Activated T-helper 1 cell treated with anti-CD3 and anti-CD28 coated beads, Interleukin-12 subunit alpha, Interleukin-12 subunit beta, Interleukin-2, Interleukin-4 antibody, amounts not matched to agents 30 ng/mL and 10 ng/mL and 1 ng/mL, durations not matched to agents 14 hours and 24 hours and 36 hours (primary cell): Measurements from ENCODE around the gene OR4F15. TPM values are rescaled to one million over a fixed set of nuclear protein-coding genes. Genes with fewer than 3 reads are reported as not detected.
"Not testable (repeated sequence)": the region's sequence is repeated elsewhere in the genome, so short reads cannot be mapped to it uniquely, and the experiment has no call there.

Experiments
- DNase-seq: peaks from one replicate; pipeline ENCODE4 v3.0.0; 2021; ENCODE audit warnings: low spot score
- H3K27ac Mint-ChIP-seq: one replicate; pipeline ENCODE4 v1.8.0; 2021; ENCODE audit warnings: mild to moderate bottlenecking, mixed read lengths
- H3K27me3 Mint-ChIP-seq: one replicate; pipeline ENCODE4 v1.8.0; 2022; ENCODE audit warnings: mild to moderate bottlenecking, moderate library complexity, mixed read lengths; ENCODE audit not compliant: insufficient read depth
- H3K36me3 Mint-ChIP-seq: one replicate; pipeline ENCODE4 v1.8.0; 2021; ENCODE audit warnings: low read depth, mixed read lengths
- H3K4me1 Mint-ChIP-seq: one replicate; pipeline ENCODE4 v1.8.0; 2021; ENCODE audit warnings: low read depth, mixed read lengths
- H3K4me3 Mint-ChIP-seq: one replicate; pipeline ENCODE4 v1.8.0; 2021; ENCODE audit warnings: mild to moderate bottlenecking, moderate library complexity, mixed read lengths
- H3K9me3 Mint-ChIP-seq: one replicate; pipeline ENCODE4 v1.8.0; 2021; ENCODE audit warnings: mixed read lengths
- intact Hi-C: fragments of 100-400 bp; cut with micrococcal nuclease; formaldehyde crosslinking; loops from one replicate; pipeline ENCODE4 v1.15.1; 2024
- total RNA-seq: library from RNA; stranded (reverse); gene quantifications from 2 replicates; pipeline ENCODE4 v1.2.3, GENCODE V29; 2022

OR4F15 gene
- total RNA-seq, 1 donor from 2014 or later = not detected

DNA sequence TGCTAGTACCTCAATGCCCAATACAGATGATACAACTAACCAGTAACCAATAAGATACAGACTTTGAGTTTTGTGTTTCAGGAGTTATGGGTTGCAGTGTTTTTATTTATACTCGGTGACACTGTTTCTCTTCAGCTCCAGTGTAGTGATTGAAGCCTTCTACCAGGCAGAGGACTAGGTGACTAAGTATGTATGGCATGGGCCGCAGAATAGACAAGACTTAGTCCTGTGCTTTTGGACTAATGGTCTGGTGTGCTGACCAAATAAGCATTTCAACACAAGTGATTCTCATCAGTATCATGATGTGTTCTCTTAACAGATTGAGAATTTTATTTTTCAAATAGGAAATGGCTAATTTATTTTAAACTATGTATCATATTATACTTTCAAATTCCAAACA, 24.0 kb upstream of the OR4F15 start:
- H3K4me3 Mint-ChIP-seq, intact Hi-C loops, H3K36me3 Mint-ChIP-seq, H3K27ac Mint-ChIP-seq, DNase-seq, H3K4me1 Mint-ChIP-seq, H3K9me3 Mint-ChIP-seq: not testable (repeated sequence)
- H3K27me3 Mint-ChIP-seq = peaks cover 12% of the 10 kb centered on the region

DNA sequence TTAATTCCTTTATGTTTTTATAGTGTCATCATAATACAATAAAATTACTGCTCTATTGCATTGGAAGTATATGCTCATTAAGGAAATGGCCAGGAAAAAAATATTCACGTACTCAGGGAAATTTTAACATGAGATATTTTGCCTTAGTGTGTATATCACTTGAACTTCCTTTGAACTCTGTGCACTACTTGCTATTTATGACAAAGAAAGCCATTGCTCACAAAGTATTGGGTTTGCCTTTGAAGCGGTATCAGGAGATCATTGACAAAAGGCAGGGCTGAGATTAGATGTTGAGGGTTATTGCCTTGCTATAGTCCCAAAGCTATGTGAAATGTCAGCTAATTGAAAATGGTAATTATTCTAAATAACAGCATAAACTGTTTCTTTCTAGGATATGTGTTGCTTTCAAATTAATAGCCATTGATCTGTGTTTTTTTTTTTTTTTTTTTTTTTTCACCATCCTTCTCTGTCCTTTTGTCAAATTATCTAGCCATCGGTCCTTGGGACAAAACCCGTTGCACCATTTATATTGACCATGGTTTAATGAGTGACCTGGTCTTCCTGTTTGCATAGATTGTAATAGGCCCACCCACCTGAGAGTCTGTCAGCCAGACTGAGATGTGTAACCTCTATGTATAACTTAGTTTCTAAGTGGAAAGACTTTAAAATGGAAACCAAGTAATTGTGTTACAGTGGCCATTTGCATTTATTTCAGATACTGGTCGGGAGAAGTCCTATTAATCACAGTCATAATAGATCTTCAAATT, 23.3 kb upstream of the OR4F15 start:
- H3K4me1 Mint-ChIP-seq, H3K27ac Mint-ChIP-seq, H3K4me3 Mint-ChIP-seq, DNase-seq, H3K36me3 Mint-ChIP-seq, H3K9me3 Mint-ChIP-seq, intact Hi-C loops: not testable (repeated sequence)
- peaks cover 10% of the 10 kb centered on the region for H3K27me3 Mint-ChIP-seq

DNA sequence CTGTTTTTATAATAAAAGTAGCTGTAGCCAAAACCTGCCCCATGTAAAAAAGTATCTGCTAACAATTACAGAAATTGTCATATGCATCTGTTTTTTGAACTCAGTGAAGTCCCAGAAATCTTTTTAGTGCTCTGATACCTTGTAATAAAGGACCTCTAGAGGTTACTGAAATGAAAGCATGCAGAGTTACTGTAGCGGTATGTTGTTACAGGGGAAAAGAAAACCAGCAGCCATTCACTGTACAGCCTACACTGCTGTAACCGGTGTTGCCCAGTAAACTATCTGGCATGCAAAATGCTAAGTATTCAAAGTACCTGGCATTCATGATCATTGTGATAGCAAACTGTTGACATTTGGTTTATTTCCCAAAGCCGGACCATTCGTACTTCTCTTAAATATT, 21.3 kb upstream of the OR4F15 start:
- H3K27ac Mint-ChIP-seq, DNase-seq, H3K4me1 Mint-ChIP-seq, H3K27me3 Mint-ChIP-seq, intact Hi-C loops, H3K9me3 Mint-ChIP-seq, H3K4me3 Mint-ChIP-seq, H3K36me3 Mint-ChIP-seq: not testable (repeated sequence)

DNA sequence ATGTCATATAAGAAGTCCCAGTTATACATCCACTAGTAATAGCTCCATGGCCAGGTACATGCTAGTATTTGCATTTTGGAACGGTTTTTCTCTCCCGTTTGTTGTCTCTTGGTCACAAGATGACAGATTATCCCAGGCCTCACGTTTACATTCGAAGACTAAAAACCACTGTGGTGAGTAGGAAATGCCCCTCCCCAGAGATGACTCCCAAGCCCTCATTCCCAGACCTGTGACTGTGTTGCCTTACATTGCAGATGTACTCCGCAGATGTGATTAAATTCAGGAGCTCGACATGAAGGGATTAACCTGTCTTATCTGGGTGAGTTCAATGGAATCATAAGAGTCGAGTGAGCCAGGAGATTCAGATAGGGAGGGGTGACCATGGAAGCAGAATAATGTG, 18.0 kb upstream of the OR4F15 start:
- H3K4me1 Mint-ChIP-seq, H3K4me3 Mint-ChIP-seq, H3K36me3 Mint-ChIP-seq, DNase-seq, H3K27ac Mint-ChIP-seq, H3K9me3 Mint-ChIP-seq, intact Hi-C loops: not testable (repeated sequence)
- H3K27me3 Mint-ChIP-seq = peaks cover 11% of the 10 kb centered on the region

DNA sequence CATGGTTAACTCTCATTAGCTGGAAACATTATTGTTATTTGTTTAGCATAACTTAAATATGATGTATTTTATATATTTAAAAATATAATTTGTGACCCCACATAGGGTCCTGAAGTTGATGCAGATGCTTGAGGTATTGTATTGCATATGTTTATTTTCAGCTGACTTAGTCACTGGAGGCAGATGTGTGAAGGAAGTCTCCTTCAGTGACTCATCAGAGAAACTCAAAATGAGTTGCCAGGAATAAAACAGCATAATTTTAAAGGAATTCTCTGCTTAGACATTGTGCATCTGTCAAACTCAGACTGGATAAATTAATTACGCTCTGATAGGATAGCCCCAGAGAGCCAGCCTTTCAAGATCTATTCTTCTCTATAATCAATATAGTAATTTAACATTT, 16.5 kb upstream of the OR4F15 start:
- Mint-ChIP-seq H3K27me3 (peaks cover 11% of the 10 kb centered on the region), H3K9me3 (no peaks in the 10 kb centered on the region), H3K27ac (no peak overlapping the region), H3K4me3 (no peak overlapping the region), H3K36me3 (no peaks in the 10 kb centered on the region), H3K4me1 (no peaks in the 10 kb centered on the region)
- intact Hi-C loops = no loop called here
- DNase-seq = no peak

DNA sequence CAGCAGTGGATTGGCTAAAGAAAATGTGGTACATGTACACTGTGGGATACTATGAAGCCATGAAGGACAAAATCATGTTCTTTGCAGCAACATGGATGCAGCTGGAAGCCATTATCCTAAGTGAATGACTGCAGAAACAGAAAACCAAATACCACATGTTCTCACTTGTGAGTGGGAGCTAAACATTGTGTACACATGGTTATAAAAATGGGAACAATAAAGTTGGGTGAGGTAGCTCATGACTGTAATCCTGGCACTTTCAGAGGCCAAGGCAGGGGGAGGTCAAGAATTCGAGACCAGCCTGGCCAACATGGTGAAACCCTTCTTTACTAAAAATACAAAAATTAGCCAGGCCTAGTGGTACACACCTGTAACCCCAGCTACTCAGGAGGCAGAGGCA, 12.3 kb upstream of the OR4F15 start:
- H3K4me1 Mint-ChIP-seq = no peaks in the 10 kb centered on the region
- H3K9me3 Mint-ChIP-seq = no peaks in the 10 kb centered on the region
- DNase-seq = no peak
- no peaks in the 10 kb centered on the region for H3K36me3 Mint-ChIP-seq
- intact Hi-C loops = no loop called here
- peaks cover 13% of the 10 kb centered on the region for H3K27me3 Mint-ChIP-seq
- H3K27ac Mint-ChIP-seq = no peak overlapping the region
- no peak overlapping the region for H3K4me3 Mint-ChIP-seq

DNA sequence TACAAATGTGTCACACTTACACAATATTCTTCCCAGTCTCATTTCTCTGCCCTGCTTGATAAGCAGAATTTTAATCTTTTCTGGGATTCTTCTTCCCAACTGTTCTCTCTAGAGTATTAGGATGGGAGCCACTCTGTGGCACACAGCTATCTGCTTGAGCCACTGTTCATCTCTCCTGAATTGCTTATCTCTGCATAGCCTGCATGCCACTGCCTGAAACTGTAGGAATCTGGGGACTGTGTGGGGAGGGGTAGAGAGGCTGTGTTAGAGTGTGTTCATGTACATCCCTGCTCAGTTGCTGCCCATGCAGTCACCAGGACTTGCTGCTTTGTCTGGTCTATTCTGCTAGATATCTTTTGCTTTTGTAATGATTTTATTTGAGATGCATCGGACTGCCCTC, 11.0 kb upstream of the OR4F15 start:
- no peak for DNase-seq
- Mint-ChIP-seq H3K4me3 (no peak overlapping the region), H3K27me3 (peaks cover 10% of the 10 kb centered on the region), H3K27ac (no peak overlapping the region), H3K36me3 (no peaks in the 10 kb centered on the region), H3K4me1 (no peaks in the 10 kb centered on the region), H3K9me3 (no peaks in the 10 kb centered on the region)
- intact Hi-C loops = no loop called here

DNA sequence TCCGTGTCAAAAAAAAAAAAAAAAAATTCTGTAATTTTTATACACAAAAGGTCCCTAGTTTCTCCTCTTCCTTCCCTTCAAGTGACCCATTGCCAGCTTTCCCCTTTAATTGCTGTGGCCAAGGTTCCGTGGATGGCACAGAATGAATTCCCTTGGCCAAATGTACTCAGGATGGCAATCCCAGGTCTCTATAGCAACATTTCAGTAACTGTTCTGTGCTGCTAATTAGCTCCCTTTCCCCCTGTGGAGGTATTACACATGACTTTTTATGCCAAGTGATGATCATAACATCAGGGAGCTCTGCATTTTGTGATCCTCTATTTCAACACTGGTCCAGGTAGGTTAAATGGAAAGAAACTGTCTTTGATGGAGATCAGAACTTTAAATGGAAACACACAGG, 8.8 kb upstream of the OR4F15 start, which contains the start of gene OR4F6:
Gene OR4F6 (plus strand): TSS at position 301 of the 400 bp plus-strand sequence. CDS start 2,211 bp downstream, outside the sequence.
- DNase-seq = no peak
- intact Hi-C loops = no loop called here
- no peak within 1 kb of the TSS for H3K4me3 Mint-ChIP-seq
- H3K27ac Mint-ChIP-seq = no peak within 1 kb of the TSS
- H3K27me3 Mint-ChIP-seq = peaks cover 7% of the 10 kb centered on the region
- no peaks in the 10 kb centered on the region for H3K36me3 Mint-ChIP-seq
- no peaks in the 10 kb centered on the region for H3K9me3 Mint-ChIP-seq
- no peaks in the 10 kb centered on the region for H3K4me1 Mint-ChIP-seq

DNA sequence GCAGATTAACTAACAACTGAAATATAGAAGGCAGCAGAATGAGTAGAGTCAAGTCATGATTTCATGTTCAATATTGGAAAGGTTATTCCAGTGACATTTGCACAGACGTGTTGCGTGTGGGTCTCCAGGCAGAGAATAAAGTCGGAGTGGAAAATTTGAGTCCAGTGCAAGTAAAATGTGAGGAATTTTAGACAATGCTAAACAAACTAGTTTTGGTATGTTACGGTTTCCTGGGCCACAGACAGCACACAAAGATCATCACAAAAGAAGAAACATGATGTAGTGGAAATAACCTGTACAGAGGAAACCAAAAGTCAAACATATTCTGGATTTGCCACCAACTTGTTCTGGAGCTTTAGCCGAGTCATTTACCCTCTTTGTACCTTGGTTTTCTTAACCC, 8.3 kb upstream of the OR4F15 start:
- Mint-ChIP-seq H3K36me3 (no peaks in the 10 kb centered on the region), H3K27me3 (peaks cover 7% of the 10 kb centered on the region), H3K4me1 (no peaks in the 10 kb centered on the region), H3K9me3 (no peaks in the 10 kb centered on the region), H3K4me3 (no peak overlapping the region), H3K27ac (no peak overlapping the region)
- intact Hi-C loops = no loop called here
- DNase-seq = no peak

DNA sequence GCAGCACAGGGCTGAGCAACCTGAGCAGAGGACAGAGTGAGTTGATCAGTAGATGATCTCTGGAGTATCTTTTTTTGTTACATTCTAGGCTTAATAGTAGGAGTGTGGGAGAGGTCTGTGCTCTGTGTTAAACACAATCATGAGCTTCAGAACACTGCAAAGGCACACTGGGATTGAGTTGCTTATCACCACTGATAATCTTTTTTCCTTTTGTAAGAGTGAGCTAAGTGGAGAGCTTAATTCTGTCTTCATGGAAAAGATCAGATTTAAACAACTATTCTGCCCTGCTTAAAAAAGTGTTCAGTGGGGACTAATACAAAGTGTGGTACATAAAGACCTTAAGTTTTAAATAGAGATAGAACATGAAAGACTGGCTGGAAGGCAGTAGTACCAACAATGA, 7.6 kb upstream of the OR4F15 start:
- no peak overlapping the region for H3K27ac Mint-ChIP-seq
- peaks cover 7% of the 10 kb centered on the region for H3K27me3 Mint-ChIP-seq
- intact Hi-C loops = no loop called here
- H3K4me3 Mint-ChIP-seq = no peak overlapping the region
- DNase-seq = no peak
- H3K4me1 Mint-ChIP-seq = no peaks in the 10 kb centered on the region
- H3K36me3 Mint-ChIP-seq = no peaks in the 10 kb centered on the region
- H3K9me3 Mint-ChIP-seq = no peaks in the 10 kb centered on the region

DNA sequence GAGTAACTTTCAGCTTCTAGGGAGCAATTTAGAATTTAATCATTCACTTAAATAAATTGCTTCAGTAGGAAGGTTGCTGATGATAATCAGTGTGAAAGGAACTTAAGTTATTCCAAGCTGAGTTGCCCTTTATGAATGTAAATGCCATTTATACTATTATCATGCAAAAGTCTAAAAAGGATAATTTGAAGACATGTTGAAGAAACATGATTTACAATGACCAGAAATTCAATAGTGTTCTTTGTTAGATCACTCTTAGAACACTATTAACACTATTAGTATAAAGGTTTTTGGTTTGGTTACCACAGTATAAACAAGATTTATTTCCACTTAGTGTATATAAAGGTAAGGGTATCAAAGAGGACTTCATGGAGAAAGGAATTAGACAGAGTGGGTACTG, 7.1 kb upstream of the OR4F15 start:
- DNase-seq = no peak
- Mint-ChIP-seq H3K4me3 (no peak overlapping the region), H3K9me3 (no peaks in the 10 kb centered on the region), H3K27me3 (peaks cover 9% of the 10 kb centered on the region), H3K27ac (no peak overlapping the region), H3K4me1 (no peaks in the 10 kb centered on the region), H3K36me3 (no peaks in the 10 kb centered on the region)
- intact Hi-C loops = no loop called here

DNA sequence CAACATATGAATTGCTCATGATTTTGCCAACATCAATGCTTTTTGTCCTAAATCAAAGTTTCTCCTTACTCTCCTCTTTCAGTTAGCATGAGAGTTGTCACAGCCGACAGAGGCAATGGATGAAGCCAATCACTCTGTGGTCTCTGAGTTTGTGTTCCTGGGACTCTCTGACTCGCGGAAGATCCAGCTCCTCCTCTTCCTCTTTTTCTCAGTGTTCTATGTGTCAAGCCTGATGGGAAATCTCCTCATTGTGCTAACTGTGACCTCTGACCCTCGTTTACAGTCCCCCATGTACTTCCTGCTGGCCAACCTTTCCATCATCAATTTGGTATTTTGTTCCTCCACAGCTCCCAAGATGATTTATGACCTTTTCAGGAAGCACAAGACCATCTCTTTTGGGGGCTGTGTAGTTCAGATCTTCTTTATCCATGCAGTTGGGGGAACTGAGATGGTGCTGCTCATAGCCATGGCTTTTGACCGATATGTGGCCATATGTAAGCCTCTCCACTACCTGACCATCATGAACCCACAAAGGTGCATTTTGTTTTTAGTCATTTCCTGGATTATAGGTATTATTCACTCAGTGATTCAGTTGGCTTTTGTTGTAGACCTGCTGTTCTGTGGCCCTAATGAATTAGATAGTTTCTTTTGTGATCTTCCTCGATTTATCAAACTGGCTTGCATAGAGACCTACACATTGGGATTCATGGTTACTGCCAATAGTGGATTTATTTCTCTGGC, 6.2 kb upstream of the OR4F15 start:
- Mint-ChIP-seq H3K4me3 (no peak overlapping the region), H3K36me3 (no peaks in the 10 kb centered on the region), H3K9me3 (no peaks in the 10 kb centered on the region), H3K4me1 (no peaks in the 10 kb centered on the region), H3K27me3 (peaks cover 9% of the 10 kb centered on the region), H3K27ac (no peak overlapping the region)
- intact Hi-C loops = no loop called here
- no peak for DNase-seq

DNA sequence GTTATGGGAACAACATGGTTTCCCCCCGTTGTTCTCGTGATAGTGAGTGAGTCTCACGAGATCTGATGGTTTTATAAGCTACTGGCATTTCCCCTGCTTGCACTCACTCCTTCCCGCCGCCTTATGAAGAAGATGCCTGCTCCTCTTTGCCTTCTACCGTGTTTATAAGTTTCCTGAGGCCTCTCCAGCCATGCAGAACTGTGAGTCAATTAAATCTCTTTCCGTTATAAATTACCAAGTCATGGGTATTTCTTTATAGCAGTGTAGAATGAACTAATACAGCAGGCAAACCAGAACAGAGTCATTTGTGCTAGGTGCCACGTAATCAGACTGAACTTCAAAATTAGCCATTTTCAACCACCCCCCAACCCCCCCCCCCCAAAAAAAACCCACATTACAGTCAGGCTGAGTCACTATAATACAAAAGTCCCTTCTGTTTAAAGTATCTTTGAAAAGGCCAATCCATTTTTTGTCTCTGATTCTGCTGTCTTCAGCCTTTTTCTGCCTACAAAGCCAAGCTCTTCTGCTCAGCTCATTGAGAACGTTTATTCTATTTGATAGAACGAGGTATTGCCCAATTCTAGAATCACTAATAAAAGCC, 4.6 kb upstream of the OR4F15 start:
- intact Hi-C loops = no loop called here
- no peaks in the 10 kb centered on the region for H3K4me1 Mint-ChIP-seq
- no peak overlapping the region for H3K4me3 Mint-ChIP-seq
- H3K9me3 Mint-ChIP-seq = no peaks in the 10 kb centered on the region
- no peaks in the 10 kb centered on the region for H3K36me3 Mint-ChIP-seq
- DNase-seq = no peak
- H3K27me3 Mint-ChIP-seq = peaks cover 6% of the 10 kb centered on the region
- H3K27ac Mint-ChIP-seq = no peak overlapping the region
